CD14-positive monocyte (primary cell): Measurements from ENCODE around the gene GALNT17. TPM values are rescaled to one million over a fixed set of nuclear protein-coding genes. Genes with fewer than 3 reads are reported as not detected.

Experiments
- DNase-seq, 3 donors: peaks; one replicate each; pipeline ENCODE4 v3.0.0-alpha.2; 2011 to 2022
- H2AFZ ChIP-seq: 2 replicates; pipeline ENCODE4 v1.6.0; 2012; ENCODE audit warnings: mild to moderate bottlenecking, low read depth, low read length, inconsistent platforms; ENCODE audit not compliant: insufficient read depth, poor library complexity, severe bottlenecking
- H3K27ac ChIP-seq, 2 donors: 1 replicate in 1 of 2; 2 replicates in 1 of 2; pipeline ENCODE4 v1.5.1; 2012 to 2013; ENCODE audit warnings: low read length in 2 of 2, control low read depth in 1 of 2, inconsistent platforms in 1 of 2, low read depth in 1 of 2, mild to moderate bottlenecking in 1 of 2
- H3K27me3 ChIP-seq, 2 donors: one replicate each; pipeline versions ENCODE4 v1.6.0 to v1.6.1; 2011 to 2013; ENCODE audit warnings: low read length in 2 of 2; ENCODE audit not compliant: control insufficient read depth in 2 of 2, insufficient read depth in 2 of 2
- H3K36me3 ChIP-seq, 2 donors: replicated peaks in 1 of 2; 1 replicate in 1 of 2; 2 replicates in 1 of 2; pipeline versions ENCODE4 v1.5.1 to v1.6.1; 2012 to 2013; ENCODE audit warnings: low read length in 2 of 2, control low read depth in 1 of 2, inconsistent platforms in 1 of 2, mild to moderate bottlenecking in 1 of 2; ENCODE audit not compliant: insufficient read depth in 2 of 2, control insufficient read depth in 1 of 2
- H3K4me1 ChIP-seq, 2 donors: 1 replicate in 1 of 2; 2 replicates in 1 of 2; pipeline versions ENCODE4 v1.5.1 to v1.6.1; 2012 to 2013; ENCODE audit warnings: low read length in 2 of 2, control low read depth in 1 of 2, inconsistent platforms in 1 of 2, mild to moderate bottlenecking in 1 of 2, moderate library complexity in 1 of 2; ENCODE audit not compliant: insufficient read depth in 2 of 2, control insufficient read depth in 1 of 2
- H3K4me2 ChIP-seq: replicated peaks from 2 replicates; pipeline ENCODE3; 2012; ENCODE audit warnings: low read length, moderate library complexity, mild to moderate bottlenecking; ENCODE audit not compliant: poor library complexity, severe bottlenecking; ENCODE audit errors: extremely low read depth
- H3K4me3 ChIP-seq, 3 experiments: fragments of 200-600 bp in 1 of 3; sonication (generic) in 1 of 3; replicated peaks in 1 of 3; 1 replicate in 2 of 3; 2 replicates in 1 of 3; pipeline ENCODE4 v1.5.1; 2011 to 2013; ENCODE audit warnings: low read length in 3 of 3, mild to moderate bottlenecking in 3 of 3, control low read depth in 2 of 3, low read depth in 2 of 3, inconsistent platforms in 1 of 3, moderate library complexity in 1 of 3
- H3K79me2 ChIP-seq: 2 replicates; pipeline ENCODE4 v1.6.0; 2012; ENCODE audit warnings: mild to moderate bottlenecking, control low read depth, inconsistent platforms, low read length, moderate library complexity; ENCODE audit not compliant: insufficient read depth
- H3K9ac ChIP-seq: 2 replicates; pipeline ENCODE4 v1.6.0; 2017; ENCODE audit warnings: low read length, mild to moderate bottlenecking; ENCODE audit not compliant: insufficient read depth, poor library complexity, severe bottlenecking
- H3K9me3 ChIP-seq, 2 donors: replicated peaks in 1 of 2; 1 replicate in 1 of 2; 2 replicates in 1 of 2; pipeline versions ENCODE4 v1.5.1 to v1.6.1; 2012 to 2013; ENCODE audit warnings: low read length in 2 of 2, control low read depth in 1 of 2; ENCODE audit not compliant: control insufficient read depth in 1 of 2, insufficient read depth in 1 of 2
- H4K20me1 ChIP-seq: 2 replicates; pipeline ENCODE4 v1.6.0; 2012; ENCODE audit warnings: mild to moderate bottlenecking, low read length, control low read depth, moderate library complexity; ENCODE audit not compliant: insufficient read depth
- H3K27ac Mint-ChIP-seq, 7 donors: one replicate each; pipeline ENCODE4 v1.8.0; 2020; ENCODE audit warnings: mild to moderate bottlenecking in 7 of 7, mixed read lengths in 7 of 7, moderate library complexity in 6 of 7, inconsistent platforms in 2 of 7
- H3K27me3 Mint-ChIP-seq, 3 donors: one replicate each; pipeline ENCODE4 v1.8.0; 2021 to 2022; ENCODE audit warnings: low read depth in 3 of 3, mild to moderate bottlenecking in 3 of 3, mixed read lengths in 3 of 3, moderate library complexity in 3 of 3, inconsistent platforms in 1 of 3
- H3K36me3 Mint-ChIP-seq, 2 donors: one replicate each; pipeline ENCODE4 v1.8.0; 2020; ENCODE audit warnings: mixed read lengths in 2 of 2, inconsistent platforms in 1 of 2, mild to moderate bottlenecking in 1 of 2
- H3K4me1 Mint-ChIP-seq: one replicate; pipeline ENCODE4 v1.8.0; 2020; ENCODE audit warnings: mild to moderate bottlenecking, mixed read lengths
- H3K4me3 Mint-ChIP-seq, 2 donors: one replicate each; pipeline ENCODE4 v1.8.0; 2020; ENCODE audit warnings: mild to moderate bottlenecking in 2 of 2, mixed read lengths in 2 of 2, moderate library complexity in 1 of 2
- H3K9me3 Mint-ChIP-seq, 7 donors: one replicate each; pipeline ENCODE4 v1.8.0; 2020 to 2022; ENCODE audit warnings: mixed read lengths in 7 of 7, mild to moderate bottlenecking in 6 of 7, moderate library complexity in 6 of 7, inconsistent platforms in 2 of 7
- CTCF ChIP-seq: fragments of 200-600 bp; IDR thresholded peaks from one replicate; pipeline ENCODE4 v1.8.0; 2022; ENCODE audit warnings: antibody characterized with exemption, mild to moderate bottlenecking
- WGBS: methylation state at CpG from one replicate; pipeline ENCODE4 v1.1.5; 2013; ENCODE audit warnings: missing lambda C conversion rate; ENCODE audit not compliant: insufficient coverage; 5-methylcytosine and 5-hydroxymethylcytosine counted together
- intact Hi-C, 2 donors: fragments of 100-400 bp; cut with micrococcal nuclease; formaldehyde crosslinking; loops; one replicate each; pipeline versions ENCODE4 v1.15.0 to v1.15.1; 2023
- polyA plus RNA-seq, 3 donors: library from polyadenylated mRNA; depleted of rRNA in 1 of 3; unstranded in 2 of 3; stranded (reverse) in 1 of 3; fragments of 300-500 nt in 2 of 3; fragments of >200 nt in 1 of 3; fragmentation: Illumina TruSeq in 2 of 3; gene quantifications; 1 replicate in 2 of 3; 2 replicates in 1 of 3; pipeline ENCODE4 v1.2.3, GENCODE V29; 2012 to 2021

The GALNT17 gene
- polyA plus RNA-seq, 3 donors, result not detected

GRCh38 chr7:71155236-71155635 lies 23.3 kb downstream of the GALNT17 start:
- no peak overlapping the region for H3K4me3 ChIP-seq
- H3K4me2 ChIP-seq, result no peak overlapping the region
- H3K4me1 Mint-ChIP-seq, result no peaks in the 10 kb centered on the region
- TF ChIP-seq CTCF, result no peak
- H3K9me3 ChIP-seq, result peaks cover 23 to 45% of the 10 kb centered on the region in 2 donors
- intact Hi-C loops, result no loop called here
- H3K9ac ChIP-seq, result no peak overlapping the region
- H3K9me3 Mint-ChIP-seq, result peaks cover 9 to 57% (median 28%) of the 10 kb centered on the region in 7 donors
- no peak overlapping the region for H2AFZ ChIP-seq
- no peaks in the 10 kb centered on the region for H4K20me1 ChIP-seq
- peaks cover 0 to 1% (median 1%) of the 10 kb centered on the region in 3 donors for H3K27me3 Mint-ChIP-seq
- H3K4me1 ChIP-seq, result no peaks in the 10 kb centered on the region
- H3K79me2 ChIP-seq, result no peaks in the 10 kb centered on the region
- no peaks in the 10 kb centered on the region for H3K27me3 ChIP-seq
- no peak overlapping the region for H3K27ac ChIP-seq
- no peaks in the 10 kb centered on the region for H3K36me3 ChIP-seq
- no peaks in the 10 kb centered on the region for H3K36me3 Mint-ChIP-seq
- DNase-seq, result no peak
- WGBS, result 98% methylated on average over 6 of the region's 9 CpGs
- no peak overlapping the region for H3K27ac Mint-ChIP-seq
- no peak overlapping the region for H3K4me3 Mint-ChIP-seq

- DNase-seq, result no peak
- H3K27ac ChIP-seq, result no peak overlapping the region
- no peak overlapping the region for H3K4me3 Mint-ChIP-seq
- H3K79me2 ChIP-seq, result no peaks in the 10 kb centered on the region
- H3K4me1 Mint-ChIP-seq, result no peaks in the 10 kb centered on the region
- no peak overlapping the region for H3K4me3 ChIP-seq
- no peak for TF ChIP-seq CTCF
- H3K9me3 Mint-ChIP-seq, result peaks cover 7 to 46% (median 21%) of the 10 kb centered on the region in 7 donors
- no peaks in the 10 kb centered on the region for H3K4me1 ChIP-seq
- H4K20me1 ChIP-seq, result no peaks in the 10 kb centered on the region
- H3K4me2 ChIP-seq, result no peak overlapping the region
- H3K9me3 ChIP-seq, result peaks cover 37 to 49% of the 10 kb centered on the region in 2 donors
- H3K36me3 Mint-ChIP-seq, result no peaks in the 10 kb centered on the region
- no peaks in the 10 kb centered on the region for H3K27me3 ChIP-seq
- no peak overlapping the region for H3K9ac ChIP-seq
- no peak overlapping the region for H3K27ac Mint-ChIP-seq
- WGBS, result no CpG with 5 or more reads among the region's 3 CpGs
- peaks cover 0 to under 1% (median 0%) of the 10 kb centered on the region in 3 donors for H3K27me3 Mint-ChIP-seq
- intact Hi-C loops, result no loop called here
- no peak overlapping the region for H2AFZ ChIP-seq
- no peaks in the 10 kb centered on the region for H3K36me3 ChIP-seq
These were observed 25.8 kb downstream of the GALNT17 start for GRCh38 chr7:71157757-71158156.
